ENCODE results near the gene PTPRN2.
"Not testable (repeated sequence)": the region's sequence is repeated elsewhere in the genome, so short reads cannot be mapped to it uniquely, and the experiment has no call there.

The PTPRN2 gene

DNA sequence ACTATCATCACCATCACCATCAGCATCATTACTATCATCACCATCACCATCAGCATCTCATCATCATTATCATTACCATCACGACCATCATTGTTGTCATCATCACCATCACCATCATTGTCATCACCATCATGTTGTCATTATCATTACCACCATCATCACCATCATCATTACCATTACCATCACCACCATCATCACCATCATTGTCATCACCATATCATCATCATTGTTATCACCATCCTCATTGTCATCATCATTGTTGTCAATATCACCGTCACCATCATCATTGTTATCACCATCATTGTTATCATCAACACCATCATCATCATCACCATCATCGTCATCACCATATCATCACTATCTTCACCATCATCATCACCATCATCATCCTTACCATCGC, 124.3 kb downstream of the PTPRN2 start:
- DNase-seq = no peak

- no peak for DNase-seq
Observed at GRCh38 chr7:158461824-158462223, 125.8 kb downstream of the PTPRN2 start.

- no peak for DNase-seq
Observed at GRCh38 chr7:158460665-158461064, 127.0 kb downstream of the PTPRN2 start.

GRCh38 chr7:158458716-158459282, 128.8 kb downstream of the PTPRN2 start:
- DNase-seq = no peak

- no peak for DNase-seq
Observed at GRCh38 chr7:158458096-158458495, 129.5 kb downstream of the PTPRN2 start.

- DNase-seq = not testable (repeated sequence)
Observed at GRCh38 chr7:158457586-158457985, 130.0 kb downstream of the PTPRN2 start.

- no peak for DNase-seq
Observed at GRCh38 chr7:158454631-158455030, 133.0 kb downstream of the PTPRN2 start.

GRCh38 chr7:158453663-158454062, 134.0 kb downstream of the PTPRN2 start:
- DNase-seq = no peak

DNA sequence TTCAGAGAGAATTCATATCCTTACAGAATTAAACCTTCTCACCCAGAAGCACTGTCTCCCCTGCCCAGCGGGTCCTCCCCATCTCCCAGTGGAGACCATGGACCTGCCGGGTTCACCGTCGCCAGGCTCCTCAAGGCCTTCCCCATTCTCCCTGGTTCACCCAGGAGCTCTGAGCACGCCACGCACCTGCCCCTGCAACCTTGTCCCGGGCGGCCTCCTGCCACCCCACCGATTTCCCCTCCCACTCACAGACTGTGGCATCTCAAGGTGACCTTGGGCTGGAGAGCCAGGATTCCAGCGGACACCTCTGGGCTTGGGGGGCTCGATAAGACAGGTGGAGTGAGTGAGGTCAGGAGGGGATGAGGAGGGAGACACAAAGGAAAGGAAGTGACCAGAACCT, 135.3 kb downstream of the PTPRN2 start:
- DNase-seq = no peak

DNA sequence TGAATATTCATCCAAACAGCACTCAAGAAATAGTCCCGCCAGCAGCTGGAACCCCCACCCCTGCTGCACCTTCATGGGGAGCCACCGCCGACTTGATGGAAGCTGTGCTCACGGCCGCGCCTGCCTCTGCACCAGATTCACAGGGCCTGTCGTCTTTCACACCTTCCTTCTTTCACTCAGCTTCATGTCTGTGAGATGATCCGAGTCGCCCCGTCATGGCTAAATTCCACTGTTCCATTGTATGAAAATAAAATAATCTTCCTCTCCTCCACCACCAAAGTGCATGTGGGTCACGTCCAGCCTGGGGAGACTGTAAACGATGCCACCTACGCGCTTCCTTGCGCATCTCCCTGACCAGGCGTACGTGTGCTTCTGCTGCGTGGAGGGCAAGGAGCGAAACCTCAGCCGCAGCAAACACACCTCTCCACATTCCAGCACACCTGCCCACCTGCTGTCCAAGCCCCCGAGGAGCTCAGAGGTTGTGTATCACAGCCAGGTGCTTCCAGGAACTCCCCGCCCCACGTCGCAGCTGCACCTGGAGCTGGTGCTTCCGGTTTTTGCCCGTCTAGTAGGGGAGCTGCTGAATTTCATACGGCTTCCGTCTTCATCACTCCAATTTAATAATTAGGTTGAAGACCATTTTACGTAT, 137.0 kb downstream of the PTPRN2 start:
- DNase-seq = no peak

DNA sequence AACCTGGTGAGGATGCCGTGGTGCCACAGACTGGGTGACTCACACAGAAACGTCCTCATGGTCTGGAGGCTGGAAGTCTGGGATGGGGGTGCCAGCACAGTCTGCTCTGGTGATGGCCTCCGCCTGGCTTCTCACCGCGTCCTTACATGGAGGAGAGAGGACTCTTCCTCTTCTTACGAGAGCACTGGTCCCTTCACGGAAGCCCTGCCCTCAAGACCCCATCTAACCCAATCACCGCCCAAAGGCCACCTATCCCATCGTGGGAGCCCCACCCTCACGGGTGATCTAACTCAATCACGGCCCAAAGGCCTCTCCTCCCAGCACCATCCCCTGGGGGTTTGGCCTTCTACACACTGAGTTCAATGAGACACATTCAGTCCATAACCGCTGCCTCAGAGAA, 137.7 kb downstream of the PTPRN2 start:
- no peak for DNase-seq

GRCh38 chr7:158449266-158449665, 138.4 kb downstream of the PTPRN2 start:
- DNase-seq = no peak

DNA sequence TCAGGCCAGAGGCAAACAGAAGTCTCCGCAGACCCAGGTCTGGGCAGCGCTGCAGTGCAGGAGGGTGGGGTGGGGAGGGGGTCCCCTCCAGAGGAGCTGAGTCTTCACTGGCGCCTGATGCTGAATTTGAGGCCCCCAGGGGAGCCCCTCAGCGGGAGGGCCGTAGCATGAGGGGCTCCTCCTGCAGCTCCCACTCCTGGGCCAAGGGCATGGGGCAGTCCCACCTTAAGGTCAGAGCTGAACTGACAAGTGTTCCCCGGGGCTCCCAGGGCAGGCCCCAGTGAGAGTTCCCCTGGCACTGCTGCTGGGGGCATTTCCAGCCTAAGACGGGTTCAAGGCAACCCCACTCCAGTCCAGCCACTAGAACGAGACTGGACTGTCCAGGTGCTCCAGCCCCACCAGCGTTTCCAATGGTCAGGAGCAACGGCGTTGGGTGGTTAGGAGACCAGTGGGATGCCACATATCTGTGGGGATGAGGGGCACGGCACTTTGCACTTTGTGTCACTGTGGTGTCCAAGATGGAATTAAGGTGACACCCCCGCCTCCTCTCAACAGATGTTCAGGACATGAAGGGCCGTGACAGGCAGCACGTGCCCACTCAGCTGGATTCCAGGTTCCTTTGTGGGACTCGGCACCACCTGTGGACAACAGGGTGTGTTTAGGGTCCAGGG, 139.1 kb downstream of the PTPRN2 start:
- no peak for DNase-seq

DNA sequence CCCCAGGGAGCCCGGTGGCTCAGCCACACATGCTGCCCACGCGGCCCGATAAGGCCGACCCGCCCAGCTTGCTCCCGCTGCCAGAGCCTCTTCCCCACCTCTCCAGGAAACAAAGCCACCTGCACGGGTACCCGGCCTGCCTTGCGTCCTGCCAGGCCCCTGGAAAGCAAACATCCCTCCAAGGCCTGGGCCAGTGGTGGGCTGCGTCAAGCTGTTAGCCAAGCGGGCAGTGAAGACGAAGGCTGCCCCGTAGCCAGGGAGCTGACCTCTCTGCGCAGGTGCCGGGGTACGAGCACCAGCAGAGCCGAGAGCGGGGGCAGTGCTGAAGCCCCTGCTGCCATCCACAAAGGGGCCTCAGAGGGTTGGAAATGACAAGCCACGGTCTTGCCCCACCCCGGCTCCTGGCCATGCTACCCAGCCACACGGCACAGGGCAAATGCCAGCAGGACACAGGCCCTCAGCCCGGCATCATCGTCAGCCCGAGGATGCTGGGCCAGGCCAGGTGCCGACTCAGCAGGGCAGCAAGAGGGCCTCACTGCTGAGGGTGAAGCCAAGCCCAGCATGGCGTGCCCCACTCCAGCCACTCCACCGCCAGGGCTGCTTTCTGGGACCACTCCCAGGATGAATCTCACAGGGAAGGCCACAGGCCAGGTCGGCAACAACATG, 140.0 kb downstream of the PTPRN2 start:
- peak in 1 of 14 donors; percentile 76 for DNase-seq

DNA sequence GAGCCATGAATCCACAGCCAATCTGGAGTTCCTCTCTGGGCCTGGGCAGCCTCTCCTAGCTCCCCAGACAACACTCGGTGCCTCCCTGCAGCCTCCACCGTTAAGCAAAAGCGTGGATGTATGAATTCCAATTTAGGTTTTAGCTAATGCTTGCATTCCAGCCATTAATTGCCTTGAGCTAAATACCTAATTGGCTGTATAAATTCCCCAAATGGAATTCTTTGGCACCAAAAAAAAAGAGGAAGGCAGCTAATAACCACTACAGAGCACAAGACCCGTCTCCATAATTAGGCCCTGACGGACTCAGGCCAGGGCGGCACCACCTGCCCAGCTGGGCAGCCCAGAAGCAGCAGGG, 140.5 kb downstream of the PTPRN2 start:
- DNase-seq = peak in 1 of 14 donors; percentile 65

DNA sequence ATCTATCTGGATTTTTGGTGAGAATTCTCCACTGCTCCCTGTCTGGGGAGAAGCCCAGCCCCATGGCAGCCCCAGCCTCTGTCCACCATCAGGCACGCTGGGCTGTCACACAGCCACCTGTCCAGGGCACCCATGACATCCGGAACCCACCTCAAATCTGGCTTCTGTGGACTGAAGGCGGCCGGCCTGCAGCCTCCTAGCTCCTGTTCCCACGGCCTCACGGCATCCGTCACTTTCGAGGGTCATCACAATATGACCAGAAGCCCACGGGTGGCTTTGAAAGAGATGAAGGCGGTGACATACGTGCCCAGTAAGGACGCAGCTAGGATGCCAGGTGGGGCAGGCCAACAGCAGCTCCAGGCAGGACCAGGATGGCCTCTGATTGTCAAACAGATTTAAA, 140.9 kb downstream of the PTPRN2 start:
- DNase-seq = no peak

DNA sequence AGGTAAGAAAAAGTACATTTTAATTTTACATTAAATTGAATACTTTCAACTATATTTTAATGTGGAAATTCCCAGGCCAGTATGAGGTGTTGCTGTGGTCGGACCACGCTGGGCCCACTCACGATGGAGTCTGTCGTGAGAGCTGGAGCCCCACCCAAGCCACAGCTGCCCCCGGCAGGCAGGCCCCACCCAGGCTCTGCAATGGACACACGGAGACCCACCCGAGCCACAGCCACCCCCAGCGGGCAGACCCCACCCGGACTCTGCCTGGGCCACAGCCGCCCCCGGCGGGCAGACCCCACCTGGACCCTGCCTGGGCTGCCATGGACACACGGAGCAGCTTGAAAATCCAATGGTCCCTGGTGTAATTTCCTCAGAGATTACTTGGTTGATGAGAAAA, 141.3 kb downstream of the PTPRN2 start:
- DNase-seq = no peak

GRCh38 chr7:158445421-158446175, 142.0 kb downstream of the PTPRN2 start:
- no peak for DNase-seq

DNA sequence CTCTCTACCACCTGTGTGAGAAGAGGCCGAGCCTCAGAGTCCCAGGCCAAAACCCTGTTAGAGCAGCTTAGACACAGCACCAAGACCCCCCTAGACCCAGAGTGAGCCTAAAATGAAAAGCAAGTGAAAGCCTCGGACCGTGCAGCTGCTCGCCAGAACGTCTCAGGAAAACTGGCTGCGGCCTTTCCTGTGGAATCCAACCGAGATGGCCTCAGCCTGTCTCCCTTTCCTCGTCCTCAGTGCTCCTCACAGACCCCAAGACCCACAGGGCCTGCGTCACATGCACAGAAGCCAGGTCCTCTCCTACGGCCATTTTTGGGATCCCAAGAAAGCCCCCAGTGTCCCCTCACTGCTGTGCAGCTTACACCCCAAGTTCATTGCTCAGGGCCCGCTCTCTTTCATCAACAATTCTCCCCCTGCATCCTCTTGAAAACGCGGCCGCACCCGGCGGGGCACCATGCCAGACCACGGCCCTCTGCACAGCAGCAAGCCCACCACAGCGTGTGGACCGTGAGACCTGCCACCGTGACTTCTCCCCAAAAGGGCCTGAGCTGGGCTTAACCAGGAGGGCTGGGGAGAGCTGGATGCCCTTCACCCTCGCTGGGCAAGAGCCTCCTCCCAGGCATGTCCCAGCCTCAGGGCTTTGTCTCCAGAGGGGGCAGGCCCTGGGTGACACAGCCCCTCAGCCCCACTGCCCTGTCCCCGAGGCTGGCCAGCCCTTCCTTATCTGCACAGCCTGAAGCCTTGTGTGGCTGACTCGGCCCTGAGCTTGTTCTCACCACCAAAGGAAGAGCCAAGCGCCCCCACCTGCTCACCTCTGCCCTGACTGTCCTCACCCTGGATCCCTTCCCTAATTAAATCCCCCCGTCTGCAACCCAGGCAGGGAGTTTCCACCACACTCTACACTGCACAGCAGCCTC, 142.9 kb downstream of the PTPRN2 start:
- DNase-seq = no peak

DNA sequence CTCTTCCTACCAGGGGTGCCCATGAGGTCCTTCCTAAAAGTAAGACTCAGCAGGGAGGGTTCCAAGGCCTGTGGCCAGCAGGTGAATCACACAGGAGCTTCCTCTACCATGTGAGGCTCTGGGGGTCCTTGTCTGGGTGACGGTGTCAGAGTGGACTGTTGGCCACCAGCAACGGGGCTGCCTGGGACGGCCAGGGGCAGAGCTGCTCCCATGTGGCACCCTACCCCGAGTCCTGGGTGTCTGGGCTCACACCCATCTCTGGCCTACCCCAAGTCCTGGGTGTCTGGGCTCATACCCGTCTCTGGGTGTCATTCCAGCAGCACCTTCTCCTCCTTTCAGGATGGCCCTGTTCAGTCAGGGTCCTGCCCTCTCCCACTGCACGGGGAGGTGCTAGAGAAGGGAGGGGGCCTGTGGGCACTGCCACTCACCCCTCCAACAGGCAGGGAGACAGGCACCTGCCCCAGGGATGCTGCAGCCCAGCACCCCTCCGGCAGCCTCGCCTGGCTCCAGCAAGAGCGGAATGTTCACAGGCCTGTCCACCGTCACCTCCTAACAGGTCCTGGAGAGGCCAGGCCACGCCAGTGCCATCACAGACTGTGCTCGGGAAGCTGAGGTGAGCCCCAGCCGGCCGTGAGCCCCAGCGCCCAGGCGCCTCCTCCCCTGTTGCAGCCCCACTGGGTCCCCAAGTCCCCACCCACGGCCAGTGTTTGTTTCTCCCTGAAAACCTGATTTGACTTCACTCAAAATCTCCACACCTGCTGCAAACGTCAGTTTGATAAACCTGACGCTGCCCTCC, 143.7 kb downstream of the PTPRN2 start:
- DNase-seq = no peak
